Lower lobe of right lung (tissue), 2 donors: ENCODE results near the gene KIF26B. TPM values are rescaled to one million over a fixed set of nuclear protein-coding genes. Genes with fewer than 3 reads are reported as not detected.

Experiments used
- ATAC-seq, 2 donors: fragments of 200-7000 bp; cut with Tn5 transposase; one replicate each; pipeline ENCODE4 v1.9.1; 2020 to 2022; ENCODE audit warnings: mild to moderate bottlenecking in 2 of 2, moderate library complexity in 2 of 2
- DNase-seq: peaks from one replicate; pipeline ENCODE4 v3.0.0-alpha.2; 2020
- H3K27ac ChIP-seq: fragments of 200-600 bp; one replicate; pipeline ENCODE4 v1.8.0; 2022
- H3K27me3 ChIP-seq: fragments of 200-600 bp; one replicate; pipeline ENCODE4 v1.8.0; 2022; ENCODE audit warnings: low read depth
- H3K36me3 ChIP-seq: fragments of 200-600 bp; one replicate; pipeline ENCODE4 v1.8.0; 2022; ENCODE audit warnings: mild to moderate bottlenecking
- H3K4me1 ChIP-seq: fragments of 200-600 bp; one replicate; pipeline ENCODE4 v1.8.0; 2022
- H3K4me3 ChIP-seq: fragments of 200-600 bp; one replicate; pipeline ENCODE4 v1.8.0; 2022; ENCODE audit warnings: mild to moderate bottlenecking
- H3K9me3 ChIP-seq: fragments of 200-600 bp; one replicate; pipeline ENCODE4 v1.8.0; 2022
- CTCF ChIP-seq: fragments of 200-600 bp; IDR thresholded peaks from one replicate; pipeline ENCODE4 v1.8.0; 2022; ENCODE audit warnings: antibody characterized with exemption, mild to moderate bottlenecking
- intact Hi-C: fragments of 100-400 bp; cut with DNase I; formaldehyde crosslinking; loops from one replicate; pipeline ENCODE4 v1.11.0; 2022
- total RNA-seq: library from RNA; stranded (reverse); fragmentation: NEBNext Ultra II Directional; extraction: Animal tissue kit (Norgen Biotek cat#: 25700); gene quantifications from one replicate; pipeline ENCODE4 v1.2.1, GENCODE V29; 2021
- donor health status: DM: no; HTN: yes; CAD: no; lungs with severe emphysema.

KIF26B gene
- total RNA-seq, 1 donor from 2014 or later: 1.2 TPM

- TF ChIP-seq CTCF: no peak
- no peak overlapping the region for H3K27ac ChIP-seq
- no peak for DNase-seq
- H3K36me3 ChIP-seq: no peaks in the 10 kb centered on the region
- no peak overlapping the region for H3K4me3 ChIP-seq
- intact Hi-C loops: no loop called here
- no peak for ATAC-seq
- H3K4me1 ChIP-seq: no peaks in the 10 kb centered on the region
- H3K9me3 ChIP-seq: no peaks in the 10 kb centered on the region
- H3K27me3 ChIP-seq: no peaks in the 10 kb centered on the region
These were observed 210.6 kb downstream of the KIF26B start for GRCh38 chr1:245365095-245366020.

DNA sequence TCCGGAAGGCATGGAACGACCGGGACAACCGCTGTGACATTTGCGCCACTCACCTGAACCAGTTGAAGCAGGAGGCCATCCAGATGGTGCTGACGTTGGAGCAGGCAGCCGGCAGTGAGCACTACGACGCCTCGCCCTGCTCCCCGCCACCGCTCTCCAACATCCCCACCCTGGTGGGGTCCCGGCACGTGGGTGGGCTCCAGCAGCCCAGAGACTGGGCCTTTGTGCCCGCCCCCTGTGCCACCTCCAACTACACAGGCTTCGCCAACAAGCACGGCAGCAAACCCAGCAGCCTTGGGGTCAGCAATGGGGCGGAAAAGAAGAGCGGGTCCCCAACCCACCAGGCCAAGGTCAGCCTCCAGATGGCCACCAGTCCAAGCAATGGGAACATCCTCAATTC lies 212.1 kb downstream of the KIF26B start:
- no peak for ATAC-seq
- no peak for TF ChIP-seq CTCF
- intact Hi-C loops: no loop called here

DNA sequence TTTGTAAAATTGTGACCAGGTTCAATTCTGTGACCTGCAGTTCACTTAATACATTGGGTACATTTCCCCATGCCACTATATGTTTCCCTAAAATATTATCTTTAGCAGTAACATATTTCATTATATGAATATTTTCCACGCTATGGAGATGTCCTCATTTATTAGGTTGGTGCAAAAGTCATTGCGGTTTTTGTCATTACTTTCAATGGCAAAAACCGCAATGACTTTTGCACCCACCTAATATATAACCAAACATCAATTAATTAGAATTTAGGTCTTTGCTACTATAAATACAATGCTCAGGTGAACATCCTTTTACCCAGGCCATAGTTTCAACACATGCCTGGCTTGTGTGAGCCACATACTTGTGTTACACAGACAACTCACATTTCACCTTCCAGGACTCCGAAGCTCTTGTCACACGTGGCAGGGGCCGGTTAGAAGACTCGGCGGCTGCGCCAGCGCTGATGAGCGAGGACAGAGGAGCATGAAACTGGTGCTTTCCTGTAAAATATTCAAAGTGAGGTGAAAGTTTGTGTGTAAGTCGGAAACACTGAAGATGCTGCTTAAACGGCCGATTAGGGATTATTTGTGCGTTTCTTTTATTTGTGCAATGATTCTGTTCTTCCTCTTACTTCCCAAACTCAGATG lies 215.5 kb downstream of the KIF26B start:
- Histone ChIP-seq H3K4me1 (no peaks in the 10 kb centered on the region), H3K27ac (no peak overlapping the region), H3K36me3 (no peaks in the 10 kb centered on the region), H3K27me3 (no peaks in the 10 kb centered on the region), H3K4me3 (no peak overlapping the region), H3K9me3 (no peaks in the 10 kb centered on the region)
- ATAC-seq (no peak), DNase-seq (no peak)
- TF ChIP-seq CTCF: no peak
- intact Hi-C loops: no loop called here

More for the DNA sequence above, 212.1 kb downstream of the KIF26B start:
- H3K4me1 ChIP-seq: no peaks in the 10 kb centered on the region
- DNase-seq: no peak
- no peaks in the 10 kb centered on the region for H3K27me3 ChIP-seq
- H3K27ac ChIP-seq: no peak overlapping the region
- H3K4me3 ChIP-seq: no peak overlapping the region
- H3K9me3 ChIP-seq: no peaks in the 10 kb centered on the region
- H3K36me3 ChIP-seq: no peaks in the 10 kb centered on the region

GRCh38 chr1:245370905-245371581 lies 216.3 kb downstream of the KIF26B start:
- no peak for ATAC-seq
- intact Hi-C loops: no loop called here
- Histone ChIP-seq H3K27ac (no peak overlapping the region), H3K36me3 (no peaks in the 10 kb centered on the region), H3K27me3 (no peaks in the 10 kb centered on the region), H3K9me3 (no peaks in the 10 kb centered on the region), H3K4me3 (no peak overlapping the region), H3K4me1 (no peaks in the 10 kb centered on the region)
- TF ChIP-seq CTCF: no peak
- DNase-seq: no peak

DNA sequence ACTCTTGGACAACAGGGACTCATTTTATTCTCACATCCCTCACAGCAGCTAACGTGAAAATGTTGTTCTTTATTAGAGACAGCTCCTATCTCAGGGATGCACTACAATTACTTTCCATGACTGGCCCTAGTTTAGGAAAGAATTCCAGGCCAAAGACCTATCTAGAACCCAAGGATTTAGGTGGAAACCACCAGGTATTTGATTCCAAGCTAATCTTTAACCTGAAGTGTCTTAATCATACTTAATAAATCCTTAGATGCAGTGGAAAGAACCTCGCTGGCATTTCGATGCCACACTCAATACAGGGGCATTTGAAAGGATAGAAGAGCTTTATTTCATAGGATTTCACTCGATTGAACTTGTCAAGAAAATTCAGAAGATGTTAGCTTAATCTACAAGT lies 218.3 kb downstream of the KIF26B start:
- DNase-seq (no peak), ATAC-seq (no peak)
- Histone ChIP-seq H3K4me3 (no peak overlapping the region), H3K27ac (no peak overlapping the region), H3K27me3 (no peaks in the 10 kb centered on the region), H3K9me3 (no peaks in the 10 kb centered on the region), H3K36me3 (no peaks in the 10 kb centered on the region), H3K4me1 (no peaks in the 10 kb centered on the region)
- no peak for TF ChIP-seq CTCF
- intact Hi-C loops: no loop called here
